Uterus (tissue), 2 donors: ENCODE data around the gene NDUFS6.

Experiments
- POLR2A ChIP-seq, 2 donors: fragments of 450-650 bp; IDR thresholded peaks; one replicate each; pipeline ENCODE4 v1.6.1; 2016; ENCODE audit warnings: antibody characterized with exemption in 2 of 2, mild to moderate bottlenecking in 1 of 2, moderate library complexity in 1 of 2
- TF ChIP-seq, protein P1 (sequence below), 4 experiments: fragments of 200-600 bp in 2 of 4; fragments of 450-650 bp in 2 of 4; sonication (generic) in 2 of 4; IDR thresholded peaks; one replicate each; pipeline ENCODE4 v1.5.1; 2016 to 2019; ENCODE audit warnings: antibody characterized with exemption in 4 of 4, mild to moderate bottlenecking in 2 of 4, moderate library complexity in 1 of 4

- TF ChIP-seq, protein P1, sequence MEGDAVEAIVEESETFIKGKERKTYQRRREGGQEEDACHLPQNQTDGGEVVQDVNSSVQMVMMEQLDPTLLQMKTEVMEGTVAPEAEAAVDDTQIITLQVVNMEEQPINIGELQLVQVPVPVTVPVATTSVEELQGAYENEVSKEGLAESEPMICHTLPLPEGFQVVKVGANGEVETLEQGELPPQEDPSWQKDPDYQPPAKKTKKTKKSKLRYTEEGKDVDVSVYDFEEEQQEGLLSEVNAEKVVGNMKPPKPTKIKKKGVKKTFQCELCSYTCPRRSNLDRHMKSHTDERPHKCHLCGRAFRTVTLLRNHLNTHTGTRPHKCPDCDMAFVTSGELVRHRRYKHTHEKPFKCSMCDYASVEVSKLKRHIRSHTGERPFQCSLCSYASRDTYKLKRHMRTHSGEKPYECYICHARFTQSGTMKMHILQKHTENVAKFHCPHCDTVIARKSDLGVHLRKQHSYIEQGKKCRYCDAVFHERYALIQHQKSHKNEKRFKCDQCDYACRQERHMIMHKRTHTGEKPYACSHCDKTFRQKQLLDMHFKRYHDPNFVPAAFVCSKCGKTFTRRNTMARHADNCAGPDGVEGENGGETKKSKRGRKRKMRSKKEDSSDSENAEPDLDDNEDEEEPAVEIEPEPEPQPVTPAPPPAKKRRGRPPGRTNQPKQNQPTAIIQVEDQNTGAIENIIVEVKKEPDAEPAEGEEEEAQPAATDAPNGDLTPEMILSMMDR (IDR thresholded peaks at IDR 0.05): no peak
- no peak for TF ChIP-seq POLR2A (IDR thresholded peaks at IDR 0.05)
These were observed 64.3 kb downstream of the NDUFS6 start for GRCh38 chr5:1865486-1865885.
